Vagina (tissue), 2 donors: Measurements from ENCODE around the gene SLC9A2.

ENCODE experiments used
- CTCF ChIP-seq, 3 experiments: fragments of 450-650 bp in 2 of 3; fragments of 200-600 bp in 1 of 3; sonication (generic) in 1 of 3; IDR thresholded peaks; one replicate each; pipeline ENCODE4 v1.5.1; 2017 to 2019; ENCODE audit warnings: antibody characterized with exemption in 3 of 3, mild to moderate bottlenecking in 2 of 3, moderate library complexity in 2 of 3
- POLR2A ChIP-seq, 2 donors: fragments of 450-650 bp; IDR thresholded peaks; one replicate each; pipeline ENCODE4 v1.6.1; 2017; ENCODE audit warnings: antibody characterized with exemption in 2 of 2, mild to moderate bottlenecking in 2 of 2, moderate library complexity in 2 of 2

GRCh38 chr2:102575888-102576287 is 43.5 kb upstream of the SLC9A2 start:
- TF ChIP-seq CTCF (IDR thresholded peaks at IDR 0.05) (no peak), POLR2A (IDR thresholded peaks at IDR 0.05) (no peak)
